ENCODE results near the gene RNASE3.

GRCh38 chr14:20905676-20906075 lies 14.5 kb downstream of the RNASE3 start:
- TF ChIP-seq ARNT (IDR thresholded peaks at IDR 0.05) = no peak
- no peak for TF ChIP-seq NFRKB (IDR thresholded peaks at IDR 0.05)
- no peak for TF ChIP-seq SP1 (IDR thresholded peaks at IDR 0.05)
- no peak for TF ChIP-seq FOXA1 (IDR thresholded peaks at IDR 0.05)
